Parathyroid adenoma (tissue), 2 donors: ENCODE measurements around the gene SUN1.

Experiments
- H2AFZ ChIP-seq: fragments of 300-600 bp; sonication (generic); one replicate; pipeline ENCODE4 v1.7.0; 2017; ENCODE audit warnings: antibody characterized with exemption, mild to moderate bottlenecking
- H3K27ac ChIP-seq: fragments of 300-600 bp; sonication (generic); one replicate; pipeline ENCODE4 v1.7.0; 2017
- H3K27me3 ChIP-seq: fragments of 300-600 bp; sonication (generic); one replicate; pipeline ENCODE4 v1.7.0; 2017; ENCODE audit warnings: low read length; ENCODE audit not compliant: control insufficient read depth, insufficient read depth
- H3K36me3 ChIP-seq: fragments of 300-600 bp; sonication (generic); one replicate; pipeline ENCODE4 v1.7.0; 2017; ENCODE audit warnings: low read length; ENCODE audit not compliant: control insufficient read depth, insufficient read depth
- H3K4me1 ChIP-seq: fragments of 300-600 bp; sonication (generic); one replicate; pipeline ENCODE4 v1.7.0; 2017; ENCODE audit warnings: control low read depth
- H3K4me2 ChIP-seq: fragments of 300-600 bp; sonication (generic); one replicate; pipeline ENCODE4 v1.7.0; 2017; ENCODE audit warnings: low read length
- H3K4me3 ChIP-seq: fragments of 300-600 bp; sonication (generic); one replicate; pipeline ENCODE4 v1.7.0; 2017; ENCODE audit warnings: low read depth, low read length
- H3K79me2 ChIP-seq: fragments of 300-600 bp; sonication (generic); one replicate; pipeline ENCODE4 v1.7.0; 2017; ENCODE audit warnings: control low read depth
- H3K9ac ChIP-seq: fragments of 300-600 bp; sonication (generic); one replicate; pipeline ENCODE4 v1.7.0; 2017; ENCODE audit warnings: mild to moderate bottlenecking
- H3K9me3 ChIP-seq: fragments of 300-600 bp; sonication (generic); one replicate; pipeline ENCODE4 v1.7.0; 2017; ENCODE audit warnings: low read length; ENCODE audit not compliant: control insufficient read depth
- CTCF ChIP-seq: fragments of 300-600 bp; sonication (generic); IDR thresholded peaks from one replicate; pipeline ENCODE4 v1.7.0; 2017; ENCODE audit warnings: antibody characterized with exemption, mild to moderate bottlenecking
- donor health status: primary hyperparathyroidism.

The SUN1 gene

DNA sequence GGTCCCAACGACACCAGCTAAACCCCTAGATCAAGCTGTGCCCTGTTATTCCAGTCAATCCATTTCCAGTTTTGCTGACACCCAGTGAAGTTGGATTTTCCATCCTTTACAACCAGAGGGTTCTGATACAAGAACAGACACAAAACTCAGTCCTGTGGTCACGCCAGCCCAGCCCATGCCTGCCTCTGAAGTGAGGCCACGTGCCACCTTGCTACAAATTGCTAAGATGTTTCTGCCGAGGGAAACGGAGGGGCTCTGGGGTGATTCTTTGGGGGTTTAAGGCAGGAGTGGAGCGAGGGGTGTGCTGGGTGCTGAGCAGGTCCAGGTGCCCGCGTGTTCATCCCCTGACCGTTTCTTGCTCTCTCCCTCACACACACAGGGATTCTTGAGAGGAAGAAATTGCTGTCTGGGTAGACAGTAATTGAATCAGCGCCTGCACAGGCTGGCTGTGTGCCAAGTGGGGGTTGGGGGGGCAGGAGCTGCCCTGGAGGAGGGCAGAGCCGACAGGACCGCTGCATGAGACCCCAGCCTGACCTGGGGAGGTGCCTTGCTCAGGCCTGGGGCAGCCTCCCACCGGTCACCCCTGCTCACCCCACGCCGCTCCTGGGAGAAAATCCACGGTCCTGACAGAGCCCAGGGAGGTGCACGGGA, 84.1 kb downstream of the SUN1 start:
- H3K4me2 ChIP-seq = no peak overlapping the region
- H3K9ac ChIP-seq = no peak overlapping the region
- TF ChIP-seq CTCF = no peak
- H2AFZ ChIP-seq = no peak overlapping the region
- no peaks in the 10 kb centered on the region for H3K4me1 ChIP-seq
- H3K79me2 ChIP-seq = no peaks in the 10 kb centered on the region
- no peak overlapping the region for H3K4me3 ChIP-seq
- H3K27me3 ChIP-seq = no peaks in the 10 kb centered on the region
- H3K36me3 ChIP-seq = no peaks in the 10 kb centered on the region
- no peak overlapping the region for H3K27ac ChIP-seq
- no peaks in the 10 kb centered on the region for H3K9me3 ChIP-seq

DNA sequence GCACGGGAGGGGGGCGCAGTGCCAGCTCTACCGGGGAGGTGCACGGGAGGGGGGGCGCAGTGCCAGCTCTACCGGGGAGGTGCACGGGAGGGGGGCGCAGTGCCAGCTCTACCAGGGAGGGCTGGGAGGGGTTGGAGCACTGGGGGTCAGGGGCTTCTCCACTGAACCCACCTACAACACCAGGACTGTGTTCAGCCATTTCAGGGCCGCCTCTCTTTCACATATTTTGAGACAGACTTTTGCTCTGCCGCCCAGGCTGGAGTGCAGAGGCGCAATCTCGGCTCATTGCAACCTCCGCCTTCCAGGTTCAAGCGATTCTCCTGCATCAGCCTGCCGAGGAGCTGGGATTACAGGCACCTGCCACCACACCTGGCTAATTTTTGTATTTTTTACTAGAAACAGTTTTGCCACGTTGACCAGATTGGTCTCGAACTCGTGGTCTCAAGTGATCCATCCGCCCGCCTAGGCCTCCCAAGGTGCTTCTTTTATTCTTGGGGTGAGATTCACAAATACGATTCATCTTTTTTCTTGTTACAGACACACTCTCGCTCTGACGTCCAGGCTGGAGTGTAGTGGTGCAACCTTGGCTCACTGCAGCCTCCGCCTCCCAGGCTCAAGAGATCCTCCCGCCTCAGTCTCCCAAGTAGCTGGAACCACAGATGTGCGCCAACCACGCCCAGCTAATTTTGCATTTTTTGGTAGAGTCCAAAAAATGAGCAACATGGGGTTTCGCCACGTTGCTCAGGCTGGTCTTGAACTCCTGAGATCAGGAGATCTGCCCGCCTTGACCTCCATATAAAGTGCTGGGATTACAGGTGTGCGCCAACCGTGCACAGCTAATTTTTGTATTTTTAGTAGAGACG, 85.2 kb downstream of the SUN1 start:
- Histone ChIP-seq H3K9ac (no peak overlapping the region), H3K9me3 (no peaks in the 10 kb centered on the region), H3K79me2 (no peaks in the 10 kb centered on the region), H3K4me1 (no peaks in the 10 kb centered on the region), H3K4me2 (no peak overlapping the region), H3K27ac (no peak overlapping the region), H2AFZ (no peak overlapping the region), H3K27me3 (no peaks in the 10 kb centered on the region), H3K4me3 (no peak overlapping the region), H3K36me3 (no peaks in the 10 kb centered on the region)
- TF ChIP-seq CTCF = no peak

DNA sequence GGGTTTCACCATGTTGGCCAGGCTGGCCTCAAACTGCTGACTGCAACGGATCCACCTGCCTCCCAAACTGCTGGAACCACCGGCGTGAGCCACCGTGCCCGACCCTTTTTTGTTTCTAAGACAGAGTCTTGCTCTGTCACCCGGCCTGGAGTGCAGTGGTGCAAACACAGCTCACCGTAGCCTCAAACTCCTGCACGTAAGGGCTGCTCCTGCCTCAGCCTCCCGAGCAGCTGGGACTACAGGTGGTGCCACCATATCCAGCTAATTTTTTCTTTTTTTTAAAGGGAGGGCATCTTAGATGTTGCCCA, 85.8 kb downstream of the SUN1 start:
- no peak overlapping the region for H3K27ac ChIP-seq
- no peak for TF ChIP-seq CTCF

DNA sequence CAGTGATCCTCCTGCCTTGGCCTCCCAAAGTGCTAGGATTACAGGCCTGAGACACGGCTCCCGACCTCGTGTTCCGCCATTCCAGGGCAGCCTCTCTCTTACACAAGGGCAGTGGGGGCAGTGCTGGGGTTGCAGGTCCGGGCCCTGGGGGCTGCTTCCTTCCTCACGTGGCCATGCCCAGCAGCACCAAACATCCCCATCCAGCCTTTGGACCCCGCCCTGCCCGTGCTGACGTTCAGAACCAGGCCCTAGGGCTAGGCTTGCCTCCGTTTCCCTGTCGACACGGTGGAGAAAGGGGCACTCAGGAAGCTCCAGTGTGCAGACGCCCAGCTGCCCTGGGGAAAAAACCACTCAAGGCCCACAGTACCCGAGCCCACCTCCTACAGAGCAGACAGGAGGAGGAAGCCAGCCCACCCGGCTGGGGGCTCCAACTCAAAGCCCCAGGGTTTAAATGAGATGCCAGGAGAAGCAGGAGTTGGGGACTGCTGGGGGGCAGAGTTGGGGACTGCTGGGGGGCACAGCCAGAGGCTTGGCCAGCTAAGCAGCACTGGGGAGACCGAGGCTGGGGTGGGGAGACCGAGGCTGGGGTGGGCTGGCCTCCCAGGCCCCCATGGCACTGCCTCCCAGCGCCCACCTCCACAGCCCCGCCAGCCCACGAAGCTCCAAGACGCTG, 86.3 kb downstream of the SUN1 start:
- no peaks in the 10 kb centered on the region for H3K4me1 ChIP-seq

More for the DNA sequence above, 85.8 kb downstream of the SUN1 start:
- H3K79me2 ChIP-seq = no peaks in the 10 kb centered on the region
- no peak overlapping the region for H2AFZ ChIP-seq
- no peaks in the 10 kb centered on the region for H3K27me3 ChIP-seq
- H3K4me3 ChIP-seq = no peak overlapping the region
- H3K4me1 ChIP-seq = no peaks in the 10 kb centered on the region
- no peak overlapping the region for H3K9ac ChIP-seq
- no peaks in the 10 kb centered on the region for H3K36me3 ChIP-seq
- no peak overlapping the region for H3K4me2 ChIP-seq
- H3K9me3 ChIP-seq = no peaks in the 10 kb centered on the region

More for the DNA sequence above, 86.3 kb downstream of the SUN1 start:
- no peaks in the 10 kb centered on the region for H3K36me3 ChIP-seq
- no peak overlapping the region for H2AFZ ChIP-seq
- H3K9me3 ChIP-seq = no peaks in the 10 kb centered on the region
- H3K27ac ChIP-seq = no peak overlapping the region
- H3K27me3 ChIP-seq = no peaks in the 10 kb centered on the region
- no peak overlapping the region for H3K4me3 ChIP-seq
- TF ChIP-seq CTCF = no peak
- H3K4me2 ChIP-seq = no peak overlapping the region
- H3K9ac ChIP-seq = no peak overlapping the region
- H3K79me2 ChIP-seq = no peaks in the 10 kb centered on the region
